ENCODE results near the gene BCL2L1. TPM values are rescaled to one million over a fixed set of nuclear protein-coding genes. Genes with fewer than 3 reads are reported as not detected.

Gene BCL2L1
- total and polyA plus RNA-seq, 10 of the 15 experiments (the other 5 are each of a cell fraction or from before 2014, with no cell fraction given) = 0.63 to 67.7 (median 43.6) TPM

DNA sequence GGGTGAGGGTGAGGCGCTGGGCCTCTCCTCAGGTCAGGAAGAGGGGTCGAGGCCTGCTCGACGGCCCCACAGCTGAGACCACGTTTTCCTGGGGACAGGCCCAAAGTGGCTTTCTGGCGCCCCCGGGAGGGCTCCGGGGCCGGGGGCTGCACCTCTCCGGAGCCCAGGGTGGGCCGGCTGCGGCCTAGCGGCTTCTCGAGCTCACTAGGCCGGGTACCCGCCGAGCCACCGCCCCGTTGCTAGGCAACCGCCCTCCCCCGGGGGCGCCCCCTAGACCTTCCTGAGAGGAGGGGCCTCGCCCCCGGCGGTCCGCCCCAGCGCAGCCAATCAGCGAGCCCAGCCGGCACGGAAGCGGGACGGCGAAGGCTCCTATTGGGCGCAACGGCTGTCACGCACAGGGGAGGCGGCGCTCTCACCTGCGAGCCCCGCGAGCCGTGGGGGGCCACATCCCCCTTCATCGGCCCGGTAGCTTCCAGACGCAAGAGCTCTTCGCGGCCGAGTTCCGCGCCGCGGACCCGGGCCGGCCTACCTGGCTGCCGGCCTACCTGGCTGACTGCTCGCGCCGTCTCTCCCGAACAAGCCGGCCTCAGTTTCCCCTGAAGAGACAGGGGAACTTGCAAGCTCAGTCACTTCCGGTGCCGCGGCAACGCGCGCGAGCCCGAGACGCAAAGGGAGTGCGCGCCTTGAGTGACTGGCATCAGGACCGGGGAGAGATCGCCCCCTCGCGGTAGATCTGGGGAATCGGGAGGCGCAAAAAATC is 831 bp upstream of the BCL2L1 start (continued):
- TF ChIP-seq RELA (IDR thresholded peaks at IDR 0.05; ENCODE audit: borderline replicate concordance, partially characterized antibody) (peak; percentile 86), FOS (IDR thresholded peaks at IDR 0.05; ENCODE audit: borderline replicate concordance, extremely low read depth, insufficient read length) (peak; percentile 87), MXI1 (IDR thresholded peaks at IDR 0.05; ENCODE audit: low read depth, low read length) (peak; percentile 1; the same call in 1 of the 2 replicates), EP300 (IDR thresholded peaks at IDR 0.05; ENCODE audit: borderline replicate concordance in 1 of 2, control insufficient read depth in 1 of 2, low read depth in 2 of 2, low read length in 2 of 2) (no peak), KLF5 (IDR thresholded peaks at IDR 0.05; ENCODE audit: partially characterized antibody) (peak; percentile 69), RBBP5 (conservative IDR thresholded peaks at IDR 0.05) (peak; percentile 61; the same call in 1 of the 2 replicates), RCOR1 (conservative IDR thresholded peaks at IDR 0.05; ENCODE audit: low read depth, low read length) (no peak), DPF2 (IDR thresholded peaks at IDR 0.05) (peak; percentile 100), CREM (IDR thresholded peaks at IDR 0.05; ENCODE audit: low read depth) (0 out of 2 replicates have a peak, but pooled peaks have one; percentile 7), RAD21 (IDR thresholded peaks at IDR 0.05; ENCODE audit: insufficient read depth, low read depth, low read length) (peak; percentile 93), NFYB (IDR thresholded peaks at IDR 0.05; ENCODE audit: insufficient read depth, low read depth, low read length) (peak; percentile 97), ZNF24 (IDR thresholded peaks at IDR 0.05) (peak; percentile 83), SMARCA5 (IDR thresholded peaks at IDR 0.05) (peak; percentile 82; the same call in 1 of the 2 replicates), ZNF622 (IDR thresholded peaks at IDR 0.05) (no peak), CHD4 (IDR thresholded peaks at IDR 0.05) (no peak), GABPA (IDR thresholded peaks at IDR 0.05; ENCODE audit: low read depth) (peak; percentile 76; the same call in 1 of the 2 replicates)
- TF ChIP-seq, protein P1, sequence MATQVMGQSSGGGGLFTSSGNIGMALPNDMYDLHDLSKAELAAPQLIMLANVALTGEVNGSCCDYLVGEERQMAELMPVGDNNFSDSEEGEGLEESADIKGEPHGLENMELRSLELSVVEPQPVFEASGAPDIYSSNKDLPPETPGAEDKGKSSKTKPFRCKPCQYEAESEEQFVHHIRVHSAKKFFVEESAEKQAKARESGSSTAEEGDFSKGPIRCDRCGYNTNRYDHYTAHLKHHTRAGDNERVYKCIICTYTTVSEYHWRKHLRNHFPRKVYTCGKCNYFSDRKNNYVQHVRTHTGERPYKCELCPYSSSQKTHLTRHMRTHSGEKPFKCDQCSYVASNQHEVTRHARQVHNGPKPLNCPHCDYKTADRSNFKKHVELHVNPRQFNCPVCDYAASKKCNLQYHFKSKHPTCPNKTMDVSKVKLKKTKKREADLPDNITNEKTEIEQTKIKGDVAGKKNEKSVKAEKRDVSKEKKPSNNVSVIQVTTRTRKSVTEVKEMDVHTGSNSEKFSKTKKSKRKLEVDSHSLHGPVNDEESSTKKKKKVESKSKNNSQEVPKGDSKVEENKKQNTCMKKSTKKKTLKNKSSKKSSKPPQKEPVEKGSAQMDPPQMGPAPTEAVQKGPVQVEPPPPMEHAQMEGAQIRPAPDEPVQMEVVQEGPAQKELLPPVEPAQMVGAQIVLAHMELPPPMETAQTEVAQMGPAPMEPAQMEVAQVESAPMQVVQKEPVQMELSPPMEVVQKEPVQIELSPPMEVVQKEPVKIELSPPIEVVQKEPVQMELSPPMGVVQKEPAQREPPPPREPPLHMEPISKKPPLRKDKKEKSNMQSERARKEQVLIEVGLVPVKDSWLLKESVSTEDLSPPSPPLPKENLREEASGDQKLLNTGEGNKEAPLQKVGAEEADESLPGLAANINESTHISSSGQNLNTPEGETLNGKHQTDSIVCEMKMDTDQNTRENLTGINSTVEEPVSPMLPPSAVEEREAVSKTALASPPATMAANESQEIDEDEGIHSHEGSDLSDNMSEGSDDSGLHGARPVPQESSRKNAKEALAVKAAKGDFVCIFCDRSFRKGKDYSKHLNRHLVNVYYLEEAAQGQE (IDR thresholded peaks at IDR 0.05; ENCODE audit: low read depth, low read length) = no peak
- TF ChIP-seq, protein P2, sequence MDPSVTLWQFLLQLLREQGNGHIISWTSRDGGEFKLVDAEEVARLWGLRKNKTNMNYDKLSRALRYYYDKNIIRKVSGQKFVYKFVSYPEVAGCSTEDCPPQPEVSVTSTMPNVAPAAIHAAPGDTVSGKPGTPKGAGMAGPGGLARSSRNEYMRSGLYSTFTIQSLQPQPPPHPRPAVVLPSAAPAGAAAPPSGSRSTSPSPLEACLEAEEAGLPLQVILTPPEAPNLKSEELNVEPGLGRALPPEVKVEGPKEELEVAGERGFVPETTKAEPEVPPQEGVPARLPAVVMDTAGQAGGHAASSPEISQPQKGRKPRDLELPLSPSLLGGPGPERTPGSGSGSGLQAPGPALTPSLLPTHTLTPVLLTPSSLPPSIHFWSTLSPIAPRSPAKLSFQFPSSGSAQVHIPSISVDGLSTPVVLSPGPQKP (IDR thresholded peaks at IDR 0.05; ENCODE audit: low read depth, low read length) = peak; percentile 96
- TF ChIP-seq, protein P3, sequence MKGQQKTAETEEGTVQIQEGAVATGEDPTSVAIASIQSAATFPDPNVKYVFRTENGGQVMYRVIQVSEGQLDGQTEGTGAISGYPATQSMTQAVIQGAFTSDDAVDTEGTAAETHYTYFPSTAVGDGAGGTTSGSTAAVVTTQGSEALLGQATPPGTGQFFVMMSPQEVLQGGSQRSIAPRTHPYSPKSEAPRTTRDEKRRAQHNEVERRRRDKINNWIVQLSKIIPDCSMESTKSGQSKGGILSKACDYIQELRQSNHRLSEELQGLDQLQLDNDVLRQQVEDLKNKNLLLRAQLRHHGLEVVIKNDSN (IDR thresholded peaks at IDR 0.05; ENCODE audit: borderline replicate concordance, extremely low read length, insufficient read depth, low read depth, low read length) = no peak
- TF ChIP-seq, protein P4, sequence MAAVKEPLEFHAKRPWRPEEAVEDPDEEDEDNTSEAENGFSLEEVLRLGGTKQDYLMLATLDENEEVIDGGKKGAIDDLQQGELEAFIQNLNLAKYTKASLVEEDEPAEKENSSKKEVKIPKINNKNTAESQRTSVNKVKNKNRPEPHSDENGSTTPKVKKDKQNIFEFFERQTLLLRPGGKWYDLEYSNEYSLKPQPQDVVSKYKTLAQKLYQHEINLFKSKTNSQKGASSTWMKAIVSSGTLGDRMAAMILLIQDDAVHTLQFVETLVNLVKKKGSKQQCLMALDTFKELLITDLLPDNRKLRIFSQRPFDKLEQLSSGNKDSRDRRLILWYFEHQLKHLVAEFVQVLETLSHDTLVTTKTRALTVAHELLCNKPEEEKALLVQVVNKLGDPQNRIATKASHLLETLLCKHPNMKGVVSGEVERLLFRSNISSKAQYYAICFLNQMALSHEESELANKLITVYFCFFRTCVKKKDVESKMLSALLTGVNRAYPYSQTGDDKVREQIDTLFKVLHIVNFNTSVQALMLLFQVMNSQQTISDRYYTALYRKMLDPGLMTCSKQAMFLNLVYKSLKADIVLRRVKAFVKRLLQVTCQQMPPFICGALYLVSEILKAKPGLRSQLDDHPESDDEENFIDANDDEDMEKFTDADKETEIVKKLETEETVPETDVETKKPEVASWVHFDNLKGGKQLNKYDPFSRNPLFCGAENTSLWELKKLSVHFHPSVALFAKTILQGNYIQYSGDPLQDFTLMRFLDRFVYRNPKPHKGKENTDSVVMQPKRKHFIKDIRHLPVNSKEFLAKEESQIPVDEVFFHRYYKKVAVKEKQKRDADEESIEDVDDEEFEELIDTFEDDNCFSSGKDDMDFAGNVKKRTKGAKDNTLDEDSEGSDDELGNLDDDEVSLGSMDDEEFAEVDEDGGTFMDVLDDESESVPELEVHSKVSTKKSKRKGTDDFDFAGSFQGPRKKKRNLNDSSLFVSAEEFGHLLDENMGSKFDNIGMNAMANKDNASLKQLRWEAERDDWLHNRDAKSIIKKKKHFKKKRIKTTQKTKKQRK (IDR thresholded peaks at IDR 0.05; ENCODE audit: low read depth, low read length) = 0 out of 2 replicates have a peak, but pooled peaks have one; percentile 20
